HK-2 (cell line): ENCODE results near the gene HAUS7.

ENCODE experiments used
- DNase-seq: peaks from one replicate; pipeline ENCODE4 v3.0.0-alpha.2; 2018; ENCODE audit not compliant: unreplicated experiment

The HAUS7 gene

GRCh38 chrX:153499341-153499740, 29.0 kb upstream of the HAUS7 start:
- no peak for DNase-seq

- DNase-seq = no peak
These were observed 28.1 kb upstream of the HAUS7 start for GRCh38 chrX:153498453-153498852.

GRCh38 chrX:153496590-153496959, 26.2 kb upstream of the HAUS7 start:
- no peak for DNase-seq

GRCh38 chrX:153495903-153496589, 25.7 kb upstream of the HAUS7 start:
- no peak for DNase-seq

- no peak for DNase-seq
These were observed 25.0 kb upstream of the HAUS7 start for GRCh38 chrX:153495362-153495751.

GRCh38 chrX:153494541-153495361, 24.4 kb upstream of the HAUS7 start, which contains the start of gene BGN:
TSS of gene BGN (plus strand) at chrX:153494980. CDS start at chrX:153504632, 9,652 bp downstream.
- DNase-seq = peak; percentile 18

GRCh38 chrX:153494061-153494460, 23.7 kb upstream of the HAUS7 start:
- DNase-seq = no peak

GRCh38 chrX:153493085-153493484, 22.7 kb upstream of the HAUS7 start:
- no peak for DNase-seq

GRCh38 chrX:153492543-153492942, 22.2 kb upstream of the HAUS7 start:
- DNase-seq = no peak

GRCh38 chrX:153491918-153492317, 21.5 kb upstream of the HAUS7 start:
- no peak for DNase-seq

GRCh38 chrX:153491351-153491914, 21.1 kb upstream of the HAUS7 start:
- no peak for DNase-seq

GRCh38 chrX:153490217-153490930, 20.0 kb upstream of the HAUS7 start:
- no peak for DNase-seq

GRCh38 chrX:153488231-153488914, 18.0 kb upstream of the HAUS7 start:
- no peak for DNase-seq

- DNase-seq = no peak
These were observed 17.3 kb upstream of the HAUS7 start for GRCh38 chrX:153487590-153488071.

GRCh38 chrX:153486171-153486570, 15.8 kb upstream of the HAUS7 start:
- DNase-seq = no peak

- no peak for DNase-seq
These were observed 15.2 kb upstream of the HAUS7 start for GRCh38 chrX:153485396-153486080.

- DNase-seq = no peak
These were observed 12.1 kb upstream of the HAUS7 start for GRCh38 chrX:153482376-153483015.

- no peak for DNase-seq
These were observed 10.7 kb upstream of the HAUS7 start for GRCh38 chrX:153481043-153481442.

- no peak for DNase-seq
These were observed 8.4 kb upstream of the HAUS7 start for GRCh38 chrX:153478746-153479145.

GRCh38 chrX:153477901-153478300, 7.5 kb upstream of the HAUS7 start:
- no peak for DNase-seq
